ENCODE data around the gene ARHGAP32.

GRCh38 chr11:128983023-128983422, 209.1 kb downstream of the ARHGAP32 start:
- TF ChIP-seq EZH2phosphoT487 (IDR thresholded peaks at IDR 0.05; ENCODE audit: insufficient read depth, low read depth) (no peak), EZH2 (IDR thresholded peaks at IDR 0.05; ENCODE audit: insufficient read depth, poor library complexity, severe bottlenecking) (no peak)
